HCT116 (cell line): Measurements from ENCODE around the gene CHCHD10. TPM values are rescaled to one million over a fixed set of nuclear protein-coding genes. Genes with fewer than 3 reads are reported as not detected.

Experiments
- ATAC-seq: fragments of 200-7000 bp; cut with Tn5 transposase; 2 replicates; pipeline ENCODE4 v1.9.1; 2020; ENCODE audit warnings: mild to moderate bottlenecking, moderate library complexity
- BruUV-seq: library from RNA; stranded (reverse); fragments of 400-500 nt; replicated peaks from 2 replicates; lab custom pipeline; 2021; lab: Mats Ljungman, UMichigan
- CTCF ChIA-PET: fragments of 300-600 bp; sonication (Branson Sonifier 250); formaldehyde crosslinking; loops from one replicate; lab custom pipeline; 2021; ENCODE audit warnings: antibody characterized with exemption; lab: Charles Lee
- POLR2A ChIA-PET: fragments of 300-600, 350-600 bp; sonication (Branson Sonifier 250); formaldehyde crosslinking; loops from one replicate; lab custom pipeline; 2021; ENCODE audit warnings: antibody characterized with exemption; lab: Charles Lee
- RAD21 ChIA-PET, 2 experiments: fragments of 300-600 bp; sonication (Branson Sonifier 250); formaldehyde crosslinking; loops; one replicate each; lab custom pipeline; 2023; ENCODE audit warnings: low total read pairs in 2 of 2; ENCODE audit not compliant: uncharacterized antibody in 2 of 2, unreplicated experiment in 2 of 2, low non-redundant PET in 1 of 2; lab: Charles Lee
- DNase-seq: peaks from one replicate; pipeline ENCODE4 v3.0.0-alpha.2; 2010; ENCODE audit warnings: low read depth, low spot score
- H2AFZ ChIP-seq: fragments of 200-600 bp; shearing (Covaris generic), sonication (generic); 2 replicates; pipeline ENCODE4 v1.6.1; 2017; ENCODE audit warnings: low read depth, mixed run types, mixed read lengths, antibody characterized with exemption, low read length; ENCODE audit not compliant: poor library complexity, severe bottlenecking
- H3K27ac ChIP-seq: 2 replicates; pipeline ENCODE4 v1.5.1; 2012; ENCODE audit warnings: low read depth, low read length
- H3K27me3 ChIP-seq: fragments of 200-600 bp; sonication (generic); 2 replicates; pipeline ENCODE4 v1.6.1; 2016; ENCODE audit warnings: mixed run types, low read length, mixed read lengths; ENCODE audit not compliant: insufficient read depth
- H3K36me3 ChIP-seq, 2 experiments: fragments of 200-500 bp in 1 of 2; fragments of 200-600 bp in 1 of 2; sonication (Bioruptor generic) in 1 of 2; sonication (generic) in 1 of 2; 2 replicates each; pipeline versions ENCODE4 v1.5.1 to v1.6.1; 2014 to 2016; ENCODE audit warnings: low read length in 2 of 2, inconsistent platforms in 1 of 2, mixed read lengths in 1 of 2, mixed run types in 1 of 2; ENCODE audit not compliant: insufficient read depth in 2 of 2, control insufficient read depth in 1 of 2
- H3K4me1 ChIP-seq, 2 experiments: fragments of 200-600 bp in 1 of 2; sonication (generic) in 1 of 2; 2 replicates each; pipeline versions ENCODE4 v1.5.1 to v1.6.1; 2012 to 2017; ENCODE audit warnings: low read length in 2 of 2, inconsistent platforms in 1 of 2, mild to moderate bottlenecking in 1 of 2, mixed read lengths in 1 of 2, mixed run types in 1 of 2, moderate library complexity in 1 of 2; ENCODE audit not compliant: insufficient read depth in 2 of 2, control insufficient read depth in 1 of 2
- H3K4me2 ChIP-seq: fragments of 200-600 bp; sonication (generic); 2 replicates; pipeline ENCODE4 v1.6.1; 2017; ENCODE audit warnings: mixed run types, low read length, mixed read lengths
- H3K4me3 ChIP-seq, 2 experiments: fragments of 200-600 bp in 1 of 2; sonication (generic) in 1 of 2; replicated peaks in 1 of 2; 2 replicates each; pipeline ENCODE4 v1.5.1; 2011 to 2016; ENCODE audit warnings: low read length in 2 of 2, control low read depth in 1 of 2, low read depth in 1 of 2, mild to moderate bottlenecking in 1 of 2, mixed read lengths in 1 of 2, mixed run types in 1 of 2
- H3K79me2 ChIP-seq: fragments of 200-600 bp; sonication (generic); 2 replicates; pipeline ENCODE4 v1.6.1; 2017; ENCODE audit warnings: mild to moderate bottlenecking, mixed run types, low read length, moderate library complexity, mixed read lengths; ENCODE audit not compliant: insufficient read depth
- H3K9ac ChIP-seq: fragments of 200-600 bp; sonication (generic); 2 replicates; pipeline ENCODE4 v1.6.1; 2016; ENCODE audit warnings: low read length, mixed read lengths
- H3K9me2 ChIP-seq: fragments of 200-600 bp; sonication (generic), shearing (Covaris generic); 2 replicates; pipeline ENCODE4 v1.6.1; 2017; ENCODE audit warnings: mixed run types, mild to moderate bottlenecking, moderate library complexity; ENCODE audit not compliant: insufficient read depth
- H3K9me3 ChIP-seq, 2 experiments: fragments of 200-500 bp in 1 of 2; fragments of 200-600 bp in 1 of 2; sonication (Bioruptor generic) in 1 of 2; sonication (generic) in 1 of 2; 2 replicates each; pipeline ENCODE4 v1.6.1; 2014 to 2017; ENCODE audit warnings: low read length in 2 of 2, mixed read lengths in 2 of 2, inconsistent platforms in 1 of 2, low read depth in 1 of 2, mild to moderate bottlenecking in 1 of 2, mixed run types in 1 of 2, moderate library complexity in 1 of 2; ENCODE audit not compliant: control insufficient read depth in 1 of 2, insufficient read depth in 1 of 2
- H4K20me1 ChIP-seq: fragments of 200-600 bp; sonication (generic), shearing (Covaris generic); 2 replicates; pipeline ENCODE4 v1.6.1; 2017; ENCODE audit warnings: mixed run types, mild to moderate bottlenecking, moderate library complexity; ENCODE audit not compliant: insufficient read depth
- CEBPB ChIP-seq: IDR thresholded peaks from 2 replicates; pipeline ENCODE4 v1.6.1; 2012; ENCODE audit warnings: low read depth
- SP1 ChIP-seq: IDR thresholded peaks from 2 replicates; pipeline ENCODE4 v1.6.1; 2012; ENCODE audit warnings: low read depth
- intact Hi-C: fragments of 100-400 bp; cut with micrococcal nuclease; formaldehyde crosslinking; loops from 2 replicates; pipeline ENCODE4 v1.10.0; 2022
- total RNA-seq: library from RNA; stranded (reverse); gene quantifications from one replicate; pipeline ENCODE4 v1.2.1, GENCODE V29; 2021; ENCODE audit not compliant: unreplicated experiment
- TF ChIP-seq, protein P1 (sequence below), 3 experiments: fragments of 200-600 bp in 1 of 3; sonication (generic) in 1 of 3; IDR thresholded peaks in 2 of 3; conservative IDR thresholded peaks in 1 of 3; 2 replicates each; pipeline ENCODE4 v1.5.1; 2012 to 2017; ENCODE audit warnings: low read depth in 2 of 3, low read length in 2 of 3, antibody characterized with exemption in 1 of 3, borderline replicate concordance in 1 of 3, control low read depth in 1 of 3, mild to moderate bottlenecking in 1 of 3, mixed read lengths in 1 of 3, mixed run types in 1 of 3, moderate library complexity in 1 of 3; ENCODE audit not compliant: insufficient read depth in 1 of 3

Gene CHCHD10
- total RNA-seq, 1 experiment from 2014 or later = 279 TPM

DNA sequence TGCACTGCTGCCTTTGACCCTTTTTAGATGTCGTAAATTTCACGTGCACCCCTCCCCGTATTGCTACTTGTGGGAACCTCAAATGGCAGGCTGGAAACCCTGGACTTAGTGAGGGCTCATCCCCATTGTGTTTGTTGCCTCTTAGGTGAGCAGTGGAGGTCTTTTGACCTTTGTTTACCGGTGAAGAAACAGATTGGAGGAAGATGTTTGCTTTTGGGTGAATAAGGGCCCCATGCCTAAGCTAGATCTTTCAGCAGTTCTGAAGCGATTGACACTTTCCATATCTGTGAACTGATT is 19.8 kb upstream of the CHCHD10 start:
- peaks cover 52% of the 10 kb centered on the region for H3K79me2 ChIP-seq
- CTCF ChIA-PET = no interaction called here

More for the DNA sequence above, 19.8 kb upstream of the CHCHD10 start:
- intact Hi-C loops = no loop called here
- Histone ChIP-seq H3K9ac (peak overlapping the region; percentile 98), H3K9me3 (no peaks in the 10 kb centered on the region), H3K4me1 (peaks cover 14 to 25% of the 10 kb centered on the region in 2 experiments; a peak in 3 of 4 replicates), H3K4me3 (peak overlapping the region; percentile 77 to 89), H3K9me2 (no peaks in the 10 kb centered on the region)
- no TSS peak for BruUV-seq
- ChIA-PET RAD21 (no interaction called here), POLR2A (interaction anchor here (2.6 kb wide), 1 partner anchor 16 kb away, joined by 22 read pairs; the partner anchor contains the start of gene MMP11)
- DNase-seq = no peak
- TF ChIP-seq SP1 (peak; percentile 50; the same call in 1 of the 2 replicates), CEBPB (no peak)
- TF ChIP-seq, protein P1, sequence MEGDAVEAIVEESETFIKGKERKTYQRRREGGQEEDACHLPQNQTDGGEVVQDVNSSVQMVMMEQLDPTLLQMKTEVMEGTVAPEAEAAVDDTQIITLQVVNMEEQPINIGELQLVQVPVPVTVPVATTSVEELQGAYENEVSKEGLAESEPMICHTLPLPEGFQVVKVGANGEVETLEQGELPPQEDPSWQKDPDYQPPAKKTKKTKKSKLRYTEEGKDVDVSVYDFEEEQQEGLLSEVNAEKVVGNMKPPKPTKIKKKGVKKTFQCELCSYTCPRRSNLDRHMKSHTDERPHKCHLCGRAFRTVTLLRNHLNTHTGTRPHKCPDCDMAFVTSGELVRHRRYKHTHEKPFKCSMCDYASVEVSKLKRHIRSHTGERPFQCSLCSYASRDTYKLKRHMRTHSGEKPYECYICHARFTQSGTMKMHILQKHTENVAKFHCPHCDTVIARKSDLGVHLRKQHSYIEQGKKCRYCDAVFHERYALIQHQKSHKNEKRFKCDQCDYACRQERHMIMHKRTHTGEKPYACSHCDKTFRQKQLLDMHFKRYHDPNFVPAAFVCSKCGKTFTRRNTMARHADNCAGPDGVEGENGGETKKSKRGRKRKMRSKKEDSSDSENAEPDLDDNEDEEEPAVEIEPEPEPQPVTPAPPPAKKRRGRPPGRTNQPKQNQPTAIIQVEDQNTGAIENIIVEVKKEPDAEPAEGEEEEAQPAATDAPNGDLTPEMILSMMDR (IDR thresholded peaks at IDR 0.05 in 2 of 3, conservative IDR thresholded peaks at IDR 0.05 in 1 of 3; ENCODE audit: borderline replicate concordance in 1 of 3, insufficient read depth in 1 of 3, low read depth in 2 of 3, low read length in 2 of 3) = no peak
- TF ChIP-seq, all 23 proteins: peak for 1
- Histone ChIP-seq H3K4me2 (peak overlapping the region; percentile 92), H4K20me1 (peaks cover 8% of the 10 kb centered on the region; the same call in 1 of the 2 replicates), H3K27me3 (no peaks in the 10 kb centered on the region), H3K36me3 (0 out of 4 replicates have a peak, but pooled peaks cover 0 to 5% of the 10 kb centered on the region in 2 experiments), H2AFZ (no peak overlapping the region), H3K27ac (peak overlapping the region; percentile 98)
- ATAC-seq = peak; percentile 43
